GM12878 (cell line): ENCODE measurements around the gene NCAM1.

Source experiments
- POLR2AphosphoS2 ChIP-seq: IDR thresholded peaks from 2 replicates; pipeline ENCODE4 v1.6.1; 2011; ENCODE audit warnings: low read depth, mild to moderate bottlenecking, low read length, improper control_type of control experiment, moderate library complexity
- TF ChIP-seq, protein P1 (sequence below), 3 experiments: IDR thresholded peaks in 2 of 3; conservative IDR thresholded peaks in 1 of 3; 2 replicates each; pipeline ENCODE4 v1.5.1; 2011; ENCODE audit warnings: low read depth in 3 of 3, low read length in 3 of 3, mild to moderate bottlenecking in 3 of 3, control low read depth in 2 of 3, moderate library complexity in 2 of 3, inconsistent platforms in 1 of 3, mixed read lengths in 1 of 3; ENCODE audit not compliant: control insufficient read depth in 2 of 3, insufficient read depth in 1 of 3; ENCODE audit errors: extremely low read depth in 1 of 3

DNA sequence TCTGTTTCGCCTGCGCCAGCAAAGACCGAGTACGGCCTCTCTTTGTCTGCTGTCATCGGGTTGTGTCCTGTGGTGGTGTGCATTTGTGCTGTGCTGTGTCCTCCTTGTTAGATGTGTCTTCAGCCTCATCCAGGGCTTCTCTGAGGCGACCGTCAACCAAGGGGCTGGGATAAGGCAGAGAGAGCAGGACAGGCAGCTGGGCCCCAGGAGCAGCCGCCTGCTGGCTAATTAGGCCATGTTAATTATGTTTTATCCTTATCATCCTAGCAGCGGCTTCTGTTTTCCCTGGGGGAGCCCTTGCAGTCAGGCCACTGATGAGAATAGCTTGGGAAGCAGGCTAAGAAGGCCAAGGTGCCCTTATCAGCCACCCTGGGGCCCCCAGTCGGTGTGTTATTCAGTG lies 312.5 kb downstream of the NCAM1 start:
- TF ChIP-seq POLR2AphosphoS2: no peak
- TF ChIP-seq, protein P1, sequence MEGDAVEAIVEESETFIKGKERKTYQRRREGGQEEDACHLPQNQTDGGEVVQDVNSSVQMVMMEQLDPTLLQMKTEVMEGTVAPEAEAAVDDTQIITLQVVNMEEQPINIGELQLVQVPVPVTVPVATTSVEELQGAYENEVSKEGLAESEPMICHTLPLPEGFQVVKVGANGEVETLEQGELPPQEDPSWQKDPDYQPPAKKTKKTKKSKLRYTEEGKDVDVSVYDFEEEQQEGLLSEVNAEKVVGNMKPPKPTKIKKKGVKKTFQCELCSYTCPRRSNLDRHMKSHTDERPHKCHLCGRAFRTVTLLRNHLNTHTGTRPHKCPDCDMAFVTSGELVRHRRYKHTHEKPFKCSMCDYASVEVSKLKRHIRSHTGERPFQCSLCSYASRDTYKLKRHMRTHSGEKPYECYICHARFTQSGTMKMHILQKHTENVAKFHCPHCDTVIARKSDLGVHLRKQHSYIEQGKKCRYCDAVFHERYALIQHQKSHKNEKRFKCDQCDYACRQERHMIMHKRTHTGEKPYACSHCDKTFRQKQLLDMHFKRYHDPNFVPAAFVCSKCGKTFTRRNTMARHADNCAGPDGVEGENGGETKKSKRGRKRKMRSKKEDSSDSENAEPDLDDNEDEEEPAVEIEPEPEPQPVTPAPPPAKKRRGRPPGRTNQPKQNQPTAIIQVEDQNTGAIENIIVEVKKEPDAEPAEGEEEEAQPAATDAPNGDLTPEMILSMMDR (IDR thresholded peaks at IDR 0.05 in 2 of 3, conservative IDR thresholded peaks at IDR 0.05 in 1 of 3; ENCODE audit: control insufficient read depth in 2 of 3, extremely low read depth in 1 of 3, insufficient read depth in 1 of 3, low read depth in 3 of 3, low read length in 3 of 3): no peak
